K562 (cell line): ENCODE results near the gene TXNDC15.

Source experiments
- CHD2 ChIP-seq: IDR thresholded peaks from 2 replicates; pipeline ENCODE4 v1.6.1; 2011; ENCODE audit warnings: low read depth, low read length
- DPF2 ChIP-seq: fragments of 450-650 bp; IDR thresholded peaks from 2 replicates; pipeline ENCODE4 v1.6.1; 2016
- JUN ChIP-seq, 2 experiments: sonication (generic) in 1 of 2; formaldehyde crosslinking in 1 of 2; IDR thresholded peaks; 2 replicates each; pipeline versions ENCODE4 v1.6.1 to v1.8.0; 2012 to 2022; ENCODE audit warnings: borderline replicate concordance in 2 of 2, mild to moderate bottlenecking in 2 of 2, improper control_type of control experiment in 1 of 2, low read depth in 1 of 2, low read length in 1 of 2, missing genetic modification reagents in 1 of 2
- JUND ChIP-seq, 2 experiments: IDR thresholded peaks; 2 replicates in 1 of 2; 3 replicates in 1 of 2; pipeline ENCODE4 v1.6.1; 2011; ENCODE audit warnings: borderline replicate concordance in 2 of 2, low read depth in 2 of 2, low read length in 2 of 2, improper control_type of control experiment in 1 of 2, missing biosample characterization in 1 of 2, missing genetic modification characterization in 1 of 2, missing genetic modification reagents in 1 of 2
- PHF21A ChIP-seq: fragments of 450-650 bp; IDR thresholded peaks from 2 replicates; pipeline ENCODE4 v1.6.1; 2017; ENCODE audit warnings: low read depth, borderline replicate concordance
- SAP30 ChIP-seq: fragments of 200-600 bp; sonication (generic); IDR thresholded peaks from 2 replicates; pipeline ENCODE4 v1.6.1; 2012; ENCODE audit warnings: borderline replicate concordance, low read depth, mild to moderate bottlenecking, moderate library complexity, low read length, control low read depth, inconsistent platforms; ENCODE audit not compliant: insufficient read depth, poor library complexity, severe bottlenecking
- ZNF274 ChIP-seq: IDR thresholded peaks from 2 replicates; pipeline ENCODE4 v1.6.1; 2011; ENCODE audit warnings: low read depth, mild to moderate bottlenecking, low read length, moderate library complexity, borderline replicate concordance
- TF ChIP-seq, protein P1 (sequence below): fragments of 150-350 bp; IDR thresholded peaks from 2 replicates; pipeline ENCODE4 v1.6.1; 2014; ENCODE audit warnings: low read depth, mild to moderate bottlenecking, low read length, borderline replicate concordance
- TF ChIP-seq, protein P2 (sequence below), 3 experiments: IDR thresholded peaks in 2 of 3; conservative IDR thresholded peaks in 1 of 3; 2 replicates each; pipeline ENCODE4 v1.5.1; 2011 to 2012; ENCODE audit warnings: low read length in 3 of 3, mild to moderate bottlenecking in 3 of 3, control low read depth in 2 of 3, improper control_type of control experiment in 1 of 3, inconsistent platforms in 1 of 3, low read depth in 1 of 3, mixed read lengths in 1 of 3, moderate library complexity in 1 of 3; ENCODE audit not compliant: insufficient read depth in 2 of 3

- TF ChIP-seq, protein P1, sequence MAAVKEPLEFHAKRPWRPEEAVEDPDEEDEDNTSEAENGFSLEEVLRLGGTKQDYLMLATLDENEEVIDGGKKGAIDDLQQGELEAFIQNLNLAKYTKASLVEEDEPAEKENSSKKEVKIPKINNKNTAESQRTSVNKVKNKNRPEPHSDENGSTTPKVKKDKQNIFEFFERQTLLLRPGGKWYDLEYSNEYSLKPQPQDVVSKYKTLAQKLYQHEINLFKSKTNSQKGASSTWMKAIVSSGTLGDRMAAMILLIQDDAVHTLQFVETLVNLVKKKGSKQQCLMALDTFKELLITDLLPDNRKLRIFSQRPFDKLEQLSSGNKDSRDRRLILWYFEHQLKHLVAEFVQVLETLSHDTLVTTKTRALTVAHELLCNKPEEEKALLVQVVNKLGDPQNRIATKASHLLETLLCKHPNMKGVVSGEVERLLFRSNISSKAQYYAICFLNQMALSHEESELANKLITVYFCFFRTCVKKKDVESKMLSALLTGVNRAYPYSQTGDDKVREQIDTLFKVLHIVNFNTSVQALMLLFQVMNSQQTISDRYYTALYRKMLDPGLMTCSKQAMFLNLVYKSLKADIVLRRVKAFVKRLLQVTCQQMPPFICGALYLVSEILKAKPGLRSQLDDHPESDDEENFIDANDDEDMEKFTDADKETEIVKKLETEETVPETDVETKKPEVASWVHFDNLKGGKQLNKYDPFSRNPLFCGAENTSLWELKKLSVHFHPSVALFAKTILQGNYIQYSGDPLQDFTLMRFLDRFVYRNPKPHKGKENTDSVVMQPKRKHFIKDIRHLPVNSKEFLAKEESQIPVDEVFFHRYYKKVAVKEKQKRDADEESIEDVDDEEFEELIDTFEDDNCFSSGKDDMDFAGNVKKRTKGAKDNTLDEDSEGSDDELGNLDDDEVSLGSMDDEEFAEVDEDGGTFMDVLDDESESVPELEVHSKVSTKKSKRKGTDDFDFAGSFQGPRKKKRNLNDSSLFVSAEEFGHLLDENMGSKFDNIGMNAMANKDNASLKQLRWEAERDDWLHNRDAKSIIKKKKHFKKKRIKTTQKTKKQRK = no peak
- TF ChIP-seq PHF21A (no peak), ZNF274 (no peak), JUND (IDR thresholded peaks at IDR 0.05; ENCODE audit: borderline replicate concordance, low read depth, low read length) (no peak), JUND (tag; IDR thresholded peaks at IDR 0.05; ENCODE audit: borderline replicate concordance, low read depth, low read length) (no peak), SAP30 (no peak), CHD2 (no peak), DPF2 (no peak), JUN (IDR thresholded peaks at IDR 0.05; ENCODE audit: borderline replicate concordance, low read depth, low read length) (no peak), JUN (CRISPR knock-in tag; IDR thresholded peaks at IDR 0.05; ENCODE audit: borderline replicate concordance) (no peak)
- TF ChIP-seq, protein P2, sequence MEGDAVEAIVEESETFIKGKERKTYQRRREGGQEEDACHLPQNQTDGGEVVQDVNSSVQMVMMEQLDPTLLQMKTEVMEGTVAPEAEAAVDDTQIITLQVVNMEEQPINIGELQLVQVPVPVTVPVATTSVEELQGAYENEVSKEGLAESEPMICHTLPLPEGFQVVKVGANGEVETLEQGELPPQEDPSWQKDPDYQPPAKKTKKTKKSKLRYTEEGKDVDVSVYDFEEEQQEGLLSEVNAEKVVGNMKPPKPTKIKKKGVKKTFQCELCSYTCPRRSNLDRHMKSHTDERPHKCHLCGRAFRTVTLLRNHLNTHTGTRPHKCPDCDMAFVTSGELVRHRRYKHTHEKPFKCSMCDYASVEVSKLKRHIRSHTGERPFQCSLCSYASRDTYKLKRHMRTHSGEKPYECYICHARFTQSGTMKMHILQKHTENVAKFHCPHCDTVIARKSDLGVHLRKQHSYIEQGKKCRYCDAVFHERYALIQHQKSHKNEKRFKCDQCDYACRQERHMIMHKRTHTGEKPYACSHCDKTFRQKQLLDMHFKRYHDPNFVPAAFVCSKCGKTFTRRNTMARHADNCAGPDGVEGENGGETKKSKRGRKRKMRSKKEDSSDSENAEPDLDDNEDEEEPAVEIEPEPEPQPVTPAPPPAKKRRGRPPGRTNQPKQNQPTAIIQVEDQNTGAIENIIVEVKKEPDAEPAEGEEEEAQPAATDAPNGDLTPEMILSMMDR (IDR thresholded peaks at IDR 0.05 in 2 of 3, conservative IDR thresholded peaks at IDR 0.05 in 1 of 3; ENCODE audit: insufficient read depth in 2 of 3, low read depth in 1 of 3, low read length in 3 of 3) = no peak
Observed at GRCh38 chr5:134911285-134912206, 37.4 kb downstream of the TXNDC15 start.
